ENCODE data around the gene ZNF41. TPM values are rescaled to one million over a fixed set of nuclear protein-coding genes. Genes with fewer than 3 reads are reported as not detected.

Gene ZNF41
- total RNA-seq, 1 donor = 5.1 TPM

GRCh38 chrX:47420265-47420664, 62.8 kb downstream of the ZNF41 start:
- DNase-seq (ENCODE audit: low read depth in 2 of 3, low spot score in 2 of 3) = peak in 1 of 3 donors; percentile 5

- no peak for DNase-seq (ENCODE audit: low read depth in 2 of 3, low spot score in 2 of 3)
Observed at GRCh38 chrX:47413179-47413594, 69.8 kb downstream of the ZNF41 start.

Other genes with a start within 250 kb of the ZNF41 start
- gene ZNF157, start 112.6 kb downstream of the ZNF41 start, total RNA-seq = 0.54 TPM
- 40.7 TPM for gene ARAF, start 78.0 kb upstream of the ZNF41 start, total RNA-seq
- gene TIMP1, start 99.2 kb upstream of the ZNF41 start, total RNA-seq = 43.1 TPM
- 0.27 TPM for gene SYN1, start 136.6 kb upstream of the ZNF41 start, total RNA-seq
- gene CFP, start 146.7 kb upstream of the ZNF41 start, total RNA-seq = 23.7 TPM
- 25.9 TPM for gene ELK1, start 167.3 kb upstream of the ZNF41 start, total RNA-seq
- 257 TPM for gene UXT, start 176.0 kb upstream of the ZNF41 start, total RNA-seq